Peyer's patch (tissue), 4 donors: ENCODE data around the gene UGGT1. TPM values are rescaled to one million over a fixed set of nuclear protein-coding genes. Genes with fewer than 3 reads are reported as not detected.

Experiments used
- DNase-seq, 3 donors: peaks; one replicate each; pipeline ENCODE4 v3.0.0-alpha.2; 2017 to 2019
- H3K27ac ChIP-seq, 4 donors: fragments of 200-600 bp; sonication (generic); one replicate each; pipeline ENCODE4 v1.5.1; 2016 to 2019
- H3K27me3 ChIP-seq, 2 donors: fragments of 200-600 bp; sonication (generic); one replicate each; pipeline ENCODE4 v1.5.1; 2019
- H3K36me3 ChIP-seq, 3 donors: fragments of 200-600 bp; sonication (generic); one replicate each; pipeline ENCODE4 v1.5.1; 2016 to 2019
- H3K4me1 ChIP-seq, 4 donors: fragments of 200-600 bp; sonication (generic); one replicate each; pipeline ENCODE4 v1.5.1; 2016 to 2019
- H3K4me3 ChIP-seq, 4 donors: fragments of 200-600 bp; sonication (generic); 1 replicate in 3 of 4; 2 replicates in 1 of 4; pipeline ENCODE4 v1.5.1; 2016 to 2019; ENCODE audit warnings: mild to moderate bottlenecking in 1 of 4
- H3K9me3 ChIP-seq, 4 donors: fragments of 200-600 bp; sonication (generic); one replicate each; pipeline ENCODE4 v1.5.1; 2016 to 2019; ENCODE audit warnings: mild to moderate bottlenecking in 1 of 4
- CTCF ChIP-seq, 6 experiments: fragments of 450-650 bp in 4 of 6; fragments of 200-600 bp in 2 of 6; sonication (generic) in 1 of 6; IDR thresholded peaks; one replicate each; pipeline ENCODE4 v1.5.1; 2017 to 2019; ENCODE audit warnings: antibody characterized with exemption in 6 of 6, mild to moderate bottlenecking in 3 of 6, moderate library complexity in 1 of 6
- POLR2A ChIP-seq, 2 donors: fragments of 450-650 bp; IDR thresholded peaks; one replicate each; pipeline ENCODE4 v1.5.1; 2017; ENCODE audit warnings: antibody characterized with exemption in 2 of 2, mild to moderate bottlenecking in 2 of 2, moderate library complexity in 2 of 2
- total RNA-seq, 4 donors: library from RNA; depleted of rRNA; stranded (reverse); fragments of >200 nt; gene quantifications; one replicate each; pipeline ENCODE4 v1.1.0, GENCODE V29; 2016

UGGT1 gene
- total RNA-seq, 4 donors from 2014 or later = 40.8 to 65.3 (median 57.3) TPM

GRCh38 chr2:128092656-128093055 is 1.7 kb downstream of the UGGT1 start:
- Histone ChIP-seq H3K4me3 (no peak overlapping the region), H3K27me3 (no peaks in the 10 kb centered on the region)
- TF ChIP-seq POLR2A (IDR thresholded peaks at IDR 0.05) = no peak
- TF ChIP-seq CTCF (IDR thresholded peaks at IDR 0.05) = no peak

GRCh38 chr2:128093762-128094161 is 2.8 kb downstream of the UGGT1 start:
- Histone ChIP-seq H3K36me3 (peaks cover 0 to 15% (median 0%) of the 10 kb centered on the region in 3 donors), H3K4me3 (no peak overlapping the region), H3K4me1 (peaks cover 0 to 15% (median 0%) of the 10 kb centered on the region in 4 donors), H3K27ac (no peak overlapping the region), H3K27me3 (no peaks in the 10 kb centered on the region), H3K9me3 (no peaks in the 10 kb centered on the region)
- DNase-seq = no peak
- TF ChIP-seq POLR2A (IDR thresholded peaks at IDR 0.05) (no peak), CTCF (IDR thresholded peaks at IDR 0.05) (no peak)

More at GRCh38 chr2:128092656-128093055, 1.7 kb downstream of the UGGT1 start:
- DNase-seq = no peak
- peaks cover 0 to 15% (median 0%) of the 10 kb centered on the region in 4 donors for H3K4me1 ChIP-seq
- H3K27ac ChIP-seq = no peak overlapping the region
- no peaks in the 10 kb centered on the region for H3K9me3 ChIP-seq
- peaks cover 0 to 4% (median 0%) of the 10 kb centered on the region in 3 donors for H3K36me3 ChIP-seq

GRCh38 chr2:128095201-128095600 is 4.2 kb downstream of the UGGT1 start:
- Histone ChIP-seq H3K4me1 (peaks cover 0 to 13% (median 0%) of the 10 kb centered on the region in 4 donors), H3K27me3 (no peaks in the 10 kb centered on the region), H3K9me3 (no peaks in the 10 kb centered on the region), H3K36me3 (peaks cover 0 to 23% (median 0%) of the 10 kb centered on the region in 3 donors), H3K27ac (no peak overlapping the region), H3K4me3 (no peak overlapping the region)
- no peak for DNase-seq
- no peak for TF ChIP-seq POLR2A (IDR thresholded peaks at IDR 0.05)
- TF ChIP-seq CTCF (IDR thresholded peaks at IDR 0.05) = no peak

GRCh38 chr2:128103407-128103806 is 12.4 kb downstream of the UGGT1 start:
- Histone ChIP-seq H3K4me3 (no peak overlapping the region), H3K27me3 (no peaks in the 10 kb centered on the region), H3K36me3 (peaks cover 0 to 58% (median 0%) of the 10 kb centered on the region in 3 donors), H3K4me1 (no peaks in the 10 kb centered on the region), H3K9me3 (no peaks in the 10 kb centered on the region), H3K27ac (no peak overlapping the region)
- no peak for DNase-seq
- TF ChIP-seq CTCF (IDR thresholded peaks at IDR 0.05) (no peak), POLR2A (IDR thresholded peaks at IDR 0.05) (no peak)

- Histone ChIP-seq H3K27me3 (no peaks in the 10 kb centered on the region), H3K4me1 (no peaks in the 10 kb centered on the region), H3K4me3 (no peak overlapping the region), H3K36me3 (peaks cover 0 to 63% (median 0%) of the 10 kb centered on the region in 3 donors), H3K27ac (no peak overlapping the region), H3K9me3 (no peaks in the 10 kb centered on the region)
- no peak for TF ChIP-seq CTCF (IDR thresholded peaks at IDR 0.05)
- no peak for TF ChIP-seq POLR2A (IDR thresholded peaks at IDR 0.05)
- no peak for DNase-seq
These were observed 14.1 kb downstream of the UGGT1 start for GRCh38 chr2:128105072-128105471.

- H3K4me3 ChIP-seq = no peak overlapping the region
- H3K27ac ChIP-seq = no peak overlapping the region
- no peak for TF ChIP-seq POLR2A (IDR thresholded peaks at IDR 0.05)
- no peak for TF ChIP-seq CTCF (IDR thresholded peaks at IDR 0.05)
- no peaks in the 10 kb centered on the region for H3K9me3 ChIP-seq
- H3K4me1 ChIP-seq = no peaks in the 10 kb centered on the region
- DNase-seq = no peak
- H3K27me3 ChIP-seq = no peaks in the 10 kb centered on the region
- H3K36me3 ChIP-seq = peaks cover 0 to 72% (median 0%) of the 10 kb centered on the region in 3 donors
These were observed 17.2 kb downstream of the UGGT1 start for GRCh38 chr2:128108166-128108565.
